RWPE2 (cell line): ENCODE data around the gene KLHL2.

Experiments
- ATAC-seq: fragments of 200-7000 bp; cut with Tn5 transposase; 3 replicates; pipeline ENCODE4 v1.9.1; 2021; ENCODE audit warnings: low read depth
- DNase-seq: peaks from one replicate; pipeline ENCODE4 v3.0.0-alpha.2; 2020; ENCODE audit warnings: low spot score
- H3K27ac ChIP-seq: fragments of 450-650 bp; 2 replicates; pipeline ENCODE4 v1.5.1; 2017; ENCODE audit warnings: mild to moderate bottlenecking; ENCODE audit not compliant: poor library complexity, severe bottlenecking
- H3K27me3 ChIP-seq: fragments of 250-450 bp; sonication (Bioruptor Pico); 2 replicates; pipeline ENCODE4 v1.5.1; 2021; ENCODE audit warnings: mild to moderate bottlenecking, moderate library complexity; ENCODE audit not compliant: insufficient read depth, poor library complexity, severe bottlenecking
- H3K36me3 ChIP-seq: fragments of 250-450 bp; sonication (Bioruptor Pico); 2 replicates; pipeline ENCODE4 v1.5.1; 2020; ENCODE audit warnings: low read depth, mild to moderate bottlenecking, moderate library complexity
- H3K4me1 ChIP-seq: fragments of 250-450 bp; sonication (Bioruptor Pico); 2 replicates; pipeline ENCODE4 v1.5.1; 2021; ENCODE audit warnings: mild to moderate bottlenecking, moderate library complexity; ENCODE audit not compliant: insufficient read depth, poor library complexity, severe bottlenecking
- H3K4me3 ChIP-seq: fragments of 250-450 bp; sonication (Bioruptor Pico); 2 replicates; pipeline ENCODE4 v1.5.1; 2021; ENCODE audit warnings: mild to moderate bottlenecking, moderate library complexity; ENCODE audit not compliant: severe bottlenecking
- H3K9me3 ChIP-seq: fragments of 250-450 bp; sonication (Bioruptor Pico); 2 replicates; pipeline ENCODE4 v1.5.1; 2021; ENCODE audit warnings: mild to moderate bottlenecking, moderate library complexity; ENCODE audit not compliant: severe bottlenecking
- TF ChIP-seq, protein P1 (sequence below): fragments of 450-650 bp; IDR thresholded peaks from one replicate; pipeline ENCODE4 v1.5.1; 2017; ENCODE audit warnings: mild to moderate bottlenecking, moderate library complexity; ENCODE audit not compliant: poor library complexity, severe bottlenecking

Gene KLHL2

DNA sequence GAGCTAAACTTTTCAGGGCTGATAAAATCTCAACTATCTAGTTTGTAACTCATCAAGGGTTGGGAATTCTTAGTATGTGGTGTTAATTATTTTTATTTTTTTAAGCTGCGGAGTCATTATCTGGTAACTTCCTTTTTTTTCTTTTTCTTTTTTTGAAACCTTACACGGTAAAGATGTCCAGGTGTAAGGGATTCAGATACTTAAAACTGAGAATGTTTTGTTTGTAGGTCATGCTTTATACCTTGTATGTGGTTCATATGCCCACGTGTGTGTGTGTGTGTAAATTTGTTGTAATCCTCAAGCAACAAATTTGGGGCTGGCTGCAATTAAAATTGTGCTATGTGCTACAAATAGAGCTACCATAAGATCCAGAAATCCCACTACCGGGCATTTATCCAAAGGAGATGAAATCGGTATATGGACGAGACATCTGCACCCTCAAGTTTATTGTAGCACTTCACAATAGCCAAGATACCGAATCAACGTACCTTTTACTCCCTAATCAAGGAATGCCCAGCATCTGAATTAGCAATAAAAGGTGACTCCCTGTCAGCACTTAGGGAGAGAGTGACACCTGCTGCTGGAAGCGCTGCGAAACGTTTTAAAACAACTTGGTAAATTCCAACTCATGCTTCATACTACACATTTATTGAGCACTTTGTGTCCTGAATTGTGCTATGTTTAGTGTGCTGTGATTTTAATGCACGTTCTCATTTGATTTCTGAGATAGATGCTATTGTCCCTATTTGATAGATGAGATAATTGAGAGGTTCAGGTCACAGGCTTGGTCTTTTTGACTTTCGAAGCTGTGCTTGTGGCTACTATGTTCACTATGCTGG, 136.2 kb downstream of the KLHL2 start:
- peak; percentile 50 for ATAC-seq
- Histone ChIP-seq H3K4me1 (no peaks in the 10 kb centered on the region), H3K9me3 (no peaks in the 10 kb centered on the region), H3K4me3 (no peak overlapping the region), H3K27ac (peak overlapping the region; percentile 7), H3K27me3 (no peaks in the 10 kb centered on the region), H3K36me3 (peaks cover 45% of the 10 kb centered on the region)
- no peak for DNase-seq
- TF ChIP-seq, protein P1, sequence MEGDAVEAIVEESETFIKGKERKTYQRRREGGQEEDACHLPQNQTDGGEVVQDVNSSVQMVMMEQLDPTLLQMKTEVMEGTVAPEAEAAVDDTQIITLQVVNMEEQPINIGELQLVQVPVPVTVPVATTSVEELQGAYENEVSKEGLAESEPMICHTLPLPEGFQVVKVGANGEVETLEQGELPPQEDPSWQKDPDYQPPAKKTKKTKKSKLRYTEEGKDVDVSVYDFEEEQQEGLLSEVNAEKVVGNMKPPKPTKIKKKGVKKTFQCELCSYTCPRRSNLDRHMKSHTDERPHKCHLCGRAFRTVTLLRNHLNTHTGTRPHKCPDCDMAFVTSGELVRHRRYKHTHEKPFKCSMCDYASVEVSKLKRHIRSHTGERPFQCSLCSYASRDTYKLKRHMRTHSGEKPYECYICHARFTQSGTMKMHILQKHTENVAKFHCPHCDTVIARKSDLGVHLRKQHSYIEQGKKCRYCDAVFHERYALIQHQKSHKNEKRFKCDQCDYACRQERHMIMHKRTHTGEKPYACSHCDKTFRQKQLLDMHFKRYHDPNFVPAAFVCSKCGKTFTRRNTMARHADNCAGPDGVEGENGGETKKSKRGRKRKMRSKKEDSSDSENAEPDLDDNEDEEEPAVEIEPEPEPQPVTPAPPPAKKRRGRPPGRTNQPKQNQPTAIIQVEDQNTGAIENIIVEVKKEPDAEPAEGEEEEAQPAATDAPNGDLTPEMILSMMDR: peak; percentile 45

DNA sequence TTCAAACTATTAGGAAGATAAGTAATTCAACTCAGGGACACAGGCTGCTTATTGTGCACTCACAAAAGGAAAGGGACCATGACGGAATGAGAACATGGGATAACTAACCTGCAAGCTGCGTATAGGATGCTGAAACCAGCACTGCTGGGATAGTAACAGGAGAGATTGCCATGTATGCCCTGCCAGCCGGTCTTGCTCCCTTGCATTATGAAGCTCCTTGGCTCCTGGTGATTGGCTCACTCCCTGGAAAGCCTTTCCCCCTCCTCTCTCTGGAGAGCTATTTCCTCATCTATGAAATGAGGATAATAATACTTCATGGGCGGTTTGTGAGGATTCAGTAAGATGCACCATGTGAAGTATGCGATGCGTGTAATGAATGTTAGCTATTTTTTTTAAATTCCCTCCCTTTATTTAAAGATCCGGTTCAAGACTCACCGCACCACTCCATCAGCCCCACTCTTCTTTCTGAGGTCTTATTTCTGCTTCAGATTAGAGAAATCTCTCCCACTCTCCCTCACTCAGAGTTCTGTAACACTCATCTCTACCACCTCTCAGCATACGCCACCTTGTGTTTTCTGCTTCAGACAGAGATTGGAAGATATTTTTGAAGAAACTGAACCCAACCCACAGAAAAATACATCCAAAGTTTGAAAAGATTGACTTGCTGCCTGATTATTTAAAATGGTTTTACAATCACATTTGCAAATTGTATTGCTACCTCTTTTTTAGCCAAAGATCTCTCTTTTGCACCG, 138.5 kb downstream of the KLHL2 start:
- H3K27ac ChIP-seq: no peak overlapping the region

GRCh38 chr4:165347647-165348569, 140.5 kb downstream of the KLHL2 start:
- no peak for ATAC-seq
- TF ChIP-seq, protein P1: no peak

More for the DNA sequence above, 138.5 kb downstream of the KLHL2 start:
- no peaks in the 10 kb centered on the region for H3K27me3 ChIP-seq
- TF ChIP-seq, protein P1: peak; percentile 35
- no peaks in the 10 kb centered on the region for H3K9me3 ChIP-seq
- peak; percentile 43 for ATAC-seq
- H3K4me1 ChIP-seq: no peaks in the 10 kb centered on the region
- H3K36me3 ChIP-seq: peaks cover 23% of the 10 kb centered on the region
- no peak overlapping the region for H3K4me3 ChIP-seq
- no peak for DNase-seq

DNA sequence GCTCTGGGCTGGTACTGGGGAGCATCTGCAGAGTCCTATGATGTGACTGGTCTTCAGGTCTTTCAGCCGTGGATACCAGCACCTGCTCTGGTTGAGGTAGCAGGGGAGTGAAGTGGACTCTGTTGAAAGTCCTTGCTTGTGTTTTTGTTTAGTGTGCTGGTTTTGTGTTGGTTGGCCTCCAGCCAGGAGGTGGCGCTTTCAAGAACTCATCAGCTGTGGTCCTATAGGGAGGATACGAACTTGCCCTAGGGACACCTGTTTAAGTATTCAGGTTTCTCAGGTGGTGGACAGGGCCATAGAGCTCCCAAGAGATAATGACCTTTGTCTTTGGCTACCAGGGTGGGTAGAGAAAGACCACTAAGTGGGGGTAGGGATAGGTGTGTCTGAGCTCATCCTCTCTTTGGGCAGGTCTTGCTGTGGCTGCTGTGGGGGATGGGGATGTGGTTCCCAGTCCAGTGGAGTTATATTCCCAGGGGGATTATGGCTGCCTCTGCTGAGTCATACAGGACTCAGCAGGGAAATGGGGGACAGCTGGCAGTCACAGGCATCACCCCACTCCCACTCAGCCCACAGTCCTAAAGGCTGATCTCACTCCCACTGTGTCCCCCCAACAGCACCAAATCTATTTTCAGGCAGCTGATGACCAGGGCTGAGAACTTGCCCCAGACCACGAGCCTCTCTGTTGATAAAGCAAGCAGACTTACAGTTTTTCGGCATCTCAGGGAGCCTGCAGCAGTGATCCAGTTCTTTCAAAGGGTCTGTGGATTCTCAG, 144.2 kb downstream of the KLHL2 start:
- H3K36me3 ChIP-seq: no peaks in the 10 kb centered on the region
- no peak overlapping the region for H3K27ac ChIP-seq
- no peak for DNase-seq
- no peaks in the 10 kb centered on the region for H3K27me3 ChIP-seq
- no peak overlapping the region for H3K4me3 ChIP-seq
- ATAC-seq: no peak
- no peaks in the 10 kb centered on the region for H3K9me3 ChIP-seq
- H3K4me1 ChIP-seq: no peaks in the 10 kb centered on the region
- TF ChIP-seq, protein P1: no peak

More at GRCh38 chr4:165347647-165348569, 140.5 kb downstream of the KLHL2 start:
- DNase-seq: no peak
- Histone ChIP-seq H3K9me3 (no peaks in the 10 kb centered on the region), H3K27ac (no peak overlapping the region), H3K36me3 (peaks cover 2% of the 10 kb centered on the region), H3K4me3 (no peak overlapping the region), H3K27me3 (no peaks in the 10 kb centered on the region), H3K4me1 (no peaks in the 10 kb centered on the region)
